Aorta (tissue), 5 donors: ENCODE data around the gene COL19A1. TPM values are rescaled to one million over a fixed set of nuclear protein-coding genes. Genes with fewer than 3 reads are reported as not detected.

Source experiments
- ATAC-seq: fragments of 200-7000 bp; cut with Tn5 transposase; one replicate; pipeline ENCODE4 v1.9.1; 2022; ENCODE audit warnings: moderate library complexity; ENCODE audit not compliant: low FRiP score
- DNase-seq, 2 donors: peaks; one replicate each; pipeline ENCODE4 v3.0.0-alpha.2; 2020
- H3K27ac ChIP-seq, 2 donors: one replicate each; pipeline ENCODE4 v1.5.1; 2013; ENCODE audit warnings: low read length in 2 of 2, mild to moderate bottlenecking in 2 of 2, moderate library complexity in 2 of 2, control low read depth in 1 of 2, inconsistent platforms in 1 of 2, low read depth in 1 of 2
- H3K27me3 ChIP-seq, 2 donors: one replicate each; pipeline ENCODE4 v1.6.1; 2013; ENCODE audit warnings: control low read depth in 1 of 2, low read length in 1 of 2, mild to moderate bottlenecking in 1 of 2, moderate library complexity in 1 of 2; ENCODE audit not compliant: insufficient read depth in 2 of 2, control insufficient read depth in 1 of 2
- H3K36me3 ChIP-seq, 2 donors: one replicate each; pipeline ENCODE4 v1.6.1; 2013; ENCODE audit warnings: control low read depth in 1 of 2, low read length in 1 of 2, mild to moderate bottlenecking in 1 of 2; ENCODE audit not compliant: insufficient read depth in 2 of 2, control insufficient read depth in 1 of 2
- H3K4me1 ChIP-seq, 2 donors: one replicate each; pipeline ENCODE4 v1.6.1; 2013; ENCODE audit warnings: low read length in 2 of 2, control low read depth in 1 of 2, mild to moderate bottlenecking in 1 of 2, moderate library complexity in 1 of 2; ENCODE audit not compliant: insufficient read depth in 2 of 2, control insufficient read depth in 1 of 2
- H3K4me3 ChIP-seq, 2 donors: one replicate each; pipeline ENCODE4 v1.5.1; 2013; ENCODE audit warnings: low read length in 2 of 2, control low read depth in 1 of 2, mild to moderate bottlenecking in 1 of 2
- H3K9me3 ChIP-seq: one replicate; pipeline ENCODE4 v1.6.1; 2013; ENCODE audit warnings: mild to moderate bottlenecking, low read length; ENCODE audit not compliant: control insufficient read depth
- WGBS, 2 donors: extraction: QIAGEN DNeasy Blood & Tissue Kit; methylation state at CpG; one replicate each; pipeline ENCODE4 v1.1.7; 2013; 5-methylcytosine and 5-hydroxymethylcytosine counted together
- intact Hi-C, 2 donors: fragments of 100-400 bp; cut with DNase I; formaldehyde crosslinking; loops; one replicate each; pipeline versions ENCODE4 v1.14.2 to v1.15.0; 2022
- polyA plus RNA-seq, 2 donors: library from polyadenylated mRNA; stranded (reverse); fragments of 200-250 nt; gene quantifications; one replicate each; pipeline ENCODE4 v1.2.3, GENCODE V29; 2013
- total RNA-seq, 2 donors: library from RNA; stranded (reverse); fragmentation: NEBNext Ultra II Directional; extraction: Animal tissue kit (Norgen Biotek cat#: 25700); gene quantifications; one replicate each; pipeline ENCODE4 v1.2.1, GENCODE V29; 2021
- donor health status: healthy with polysubstance abuse.
- donor health status: Bipolar disorder and iron deficiency.
- donor health status: DM: no; HTN: no; CAD: no.
- donor health status: DM: no; HTN: no; CAD: no.
- donor health status: DM: yes; HTN: yes; CAD: no.

The COL19A1 gene
- total and polyA plus RNA-seq, 4 donors: 0.42 to 1.8 TPM; not detected in 2

DNA sequence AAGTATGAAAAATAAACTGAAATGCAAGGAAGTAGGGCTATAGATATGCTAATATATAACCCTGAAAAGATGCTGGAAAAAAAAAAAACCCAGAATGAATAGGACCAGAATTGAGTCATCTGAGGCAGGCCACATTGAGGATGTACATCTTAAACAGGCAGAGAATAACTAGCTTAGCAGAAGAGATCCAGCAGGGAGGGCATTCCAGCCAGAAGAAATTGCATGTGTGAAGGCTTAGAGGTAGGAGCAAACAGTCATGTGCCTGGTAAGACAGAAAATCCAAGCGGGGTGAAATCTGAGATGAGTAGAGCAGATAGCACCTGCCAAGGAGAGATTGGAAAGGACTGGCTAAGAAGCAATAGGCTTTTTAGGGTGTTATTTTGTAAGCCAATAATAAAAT is 2.6 kb downstream of the COL19A1 start:
- H3K27me3 ChIP-seq: no peaks in the 10 kb centered on the region
- peaks cover under 1% of the 10 kb centered on the region for H3K9me3 ChIP-seq
- H3K36me3 ChIP-seq: no peaks in the 10 kb centered on the region
- DNase-seq (no peak), ATAC-seq (no peak)
- no peak overlapping the region for H3K27ac ChIP-seq
- H3K4me3 ChIP-seq: no peak overlapping the region
- intact Hi-C loops: loop anchor here in 1 of 2 donors (5.0 kb wide), 1 partner anchor 68 kb away; no protein-coding TSS in a partner anchor
- WGBS, 2 donors: 96 to 99% methylated on average over 1 of the region's 1 CpG
- no peaks in the 10 kb centered on the region for H3K4me1 ChIP-seq

DNA sequence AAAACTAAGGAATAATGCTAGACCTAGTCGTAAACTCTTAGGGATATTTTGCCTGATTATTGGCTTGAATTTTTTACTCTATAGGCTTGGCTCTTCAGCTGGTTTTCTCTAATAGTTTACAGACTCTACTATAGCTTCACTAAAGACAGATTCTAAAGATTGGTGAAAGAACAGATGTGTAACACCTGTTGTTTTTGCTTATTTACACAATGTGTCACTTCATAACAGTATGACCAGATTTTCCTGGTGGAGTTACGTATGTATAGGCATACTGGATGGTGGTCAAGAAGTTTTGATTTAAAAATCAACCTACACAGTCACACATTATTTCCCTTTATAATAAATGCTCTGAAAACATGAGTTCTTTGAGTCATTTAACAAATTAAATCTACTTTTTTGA is 4.8 kb downstream of the COL19A1 start:
- no peak for ATAC-seq
- Histone ChIP-seq H3K36me3 (no peaks in the 10 kb centered on the region), H3K9me3 (peaks cover 1% of the 10 kb centered on the region), H3K4me1 (no peaks in the 10 kb centered on the region), H3K27ac (no peak overlapping the region), H3K27me3 (no peaks in the 10 kb centered on the region), H3K4me3 (no peak overlapping the region)
- 95 to 98% methylated on average over 2 of the region's 2 CpGs for WGBS, 2 donors
- intact Hi-C loops: no loop called here
- DNase-seq: no peak

DNA sequence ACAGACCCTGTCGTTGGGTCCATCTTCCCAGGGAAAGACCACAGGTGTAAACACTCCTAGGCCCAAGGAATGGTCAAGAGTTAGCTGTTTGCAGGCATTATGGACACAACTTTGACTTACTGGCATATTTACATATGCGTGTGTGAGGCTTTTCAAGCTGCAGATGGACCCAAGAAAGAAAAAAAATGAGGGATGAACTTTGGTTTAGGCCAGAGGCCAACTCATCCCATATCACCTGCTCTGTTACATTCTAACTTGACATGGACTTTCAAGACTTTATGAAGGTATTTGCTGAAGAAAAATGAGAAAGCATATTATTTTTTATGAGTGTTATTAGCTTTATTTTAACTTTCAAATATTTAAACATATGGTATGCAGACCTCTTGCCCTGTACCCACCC is 6.9 kb downstream of the COL19A1 start:
- no peak overlapping the region for H3K4me3 ChIP-seq
- H3K9me3 ChIP-seq: peaks cover 1% of the 10 kb centered on the region
- DNase-seq (no peak), ATAC-seq (no peak)
- no peak overlapping the region for H3K27ac ChIP-seq
- H3K4me1 ChIP-seq: no peaks in the 10 kb centered on the region
- H3K36me3 ChIP-seq: no peaks in the 10 kb centered on the region
- intact Hi-C loops: no loop called here
- 83 to 90% methylated on average over 2 of the region's 2 CpGs for WGBS, 2 donors
- no peaks in the 10 kb centered on the region for H3K27me3 ChIP-seq

DNA sequence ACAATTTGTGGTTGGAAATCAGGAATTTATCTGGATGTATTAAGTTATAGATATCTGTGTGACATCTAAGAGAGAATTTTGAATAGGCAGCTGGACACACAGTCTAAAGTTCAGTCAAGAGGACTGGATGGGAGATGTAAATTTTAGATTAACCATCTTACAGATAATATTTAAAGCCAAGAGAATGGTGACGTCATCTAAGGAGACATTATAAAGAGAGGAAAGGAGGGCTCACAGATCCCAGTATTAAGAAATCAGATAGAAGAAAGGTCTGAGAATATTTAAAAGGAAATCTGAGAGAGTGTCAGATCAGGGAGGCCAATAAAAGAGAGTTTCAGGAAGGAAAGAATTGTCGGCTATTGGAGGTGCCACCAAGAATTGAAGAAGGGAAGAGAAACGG is 9.4 kb downstream of the COL19A1 start:
- H3K4me3 ChIP-seq: no peak overlapping the region
- intact Hi-C loops: no loop called here
- no peaks in the 10 kb centered on the region for H3K4me1 ChIP-seq
- no peak overlapping the region for H3K27ac ChIP-seq
- DNase-seq (no peak), ATAC-seq (no peak)
- no peaks in the 10 kb centered on the region for H3K27me3 ChIP-seq
- no peaks in the 10 kb centered on the region for H3K36me3 ChIP-seq
- H3K9me3 ChIP-seq: peaks cover 1% of the 10 kb centered on the region
- 90 to 91% methylated on average over 3 of the region's 3 CpGs for WGBS, 2 donors

DNA sequence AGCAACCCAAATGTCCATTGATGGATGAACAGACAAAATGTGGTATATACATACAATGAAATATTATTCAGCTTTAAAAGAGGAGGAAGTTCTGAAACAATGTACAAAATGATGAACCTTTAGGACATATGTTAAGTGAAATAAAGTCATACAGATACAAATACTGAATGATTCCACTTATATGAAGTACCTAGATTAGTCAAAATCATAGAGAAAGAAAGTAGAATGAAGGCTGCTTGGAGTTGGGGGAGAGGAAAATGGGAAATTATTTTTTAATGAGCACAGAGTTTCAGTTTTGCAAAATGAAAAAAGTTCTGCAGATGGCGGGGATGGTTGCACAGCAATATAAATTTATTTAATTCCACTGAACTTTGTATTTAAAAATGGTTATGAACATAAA is 12.4 kb downstream of the COL19A1 start:
- H3K9me3 ChIP-seq: peaks cover 1% of the 10 kb centered on the region
- H3K4me3 ChIP-seq: no peak overlapping the region
- DNase-seq (no peak), ATAC-seq (no peak)
- no peak overlapping the region for H3K27ac ChIP-seq
- WGBS, 2 donors: 98% methylated on average over 1 of the region's 1 CpG
- intact Hi-C loops: no loop called here
- H3K36me3 ChIP-seq: no peaks in the 10 kb centered on the region
- no peaks in the 10 kb centered on the region for H3K27me3 ChIP-seq
- H3K4me1 ChIP-seq: no peaks in the 10 kb centered on the region

DNA sequence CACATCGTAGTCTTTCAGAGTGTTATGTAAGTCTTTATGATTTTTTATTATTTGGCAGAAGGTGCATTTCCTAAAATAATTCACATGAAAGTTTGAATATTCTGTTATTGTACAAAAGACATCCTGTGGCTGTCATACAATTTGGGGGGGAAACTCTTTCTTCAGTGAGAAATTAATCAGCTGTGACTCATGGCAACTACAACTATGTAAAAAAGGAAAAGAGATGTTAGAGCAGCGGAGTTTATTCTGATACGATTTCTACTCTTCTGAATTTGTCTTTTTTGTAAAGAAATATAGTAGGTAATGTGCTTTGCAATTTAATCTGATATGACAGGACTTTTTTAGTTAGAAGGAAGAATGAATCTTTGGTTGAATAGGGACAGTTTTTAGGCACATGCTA is 14.2 kb downstream of the COL19A1 start:
- no peaks in the 10 kb centered on the region for H3K4me1 ChIP-seq
- no peak for ATAC-seq
- H3K9me3 ChIP-seq: no peaks in the 10 kb centered on the region
- H3K4me3 ChIP-seq: no peak overlapping the region
- 71 to 81% methylated on average over 3 of the region's 3 CpGs for WGBS, 2 donors
- H3K27me3 ChIP-seq: no peaks in the 10 kb centered on the region
- no peak overlapping the region for H3K27ac ChIP-seq
- H3K36me3 ChIP-seq: no peaks in the 10 kb centered on the region
- no peak for DNase-seq
- intact Hi-C loops: no loop called here

DNA sequence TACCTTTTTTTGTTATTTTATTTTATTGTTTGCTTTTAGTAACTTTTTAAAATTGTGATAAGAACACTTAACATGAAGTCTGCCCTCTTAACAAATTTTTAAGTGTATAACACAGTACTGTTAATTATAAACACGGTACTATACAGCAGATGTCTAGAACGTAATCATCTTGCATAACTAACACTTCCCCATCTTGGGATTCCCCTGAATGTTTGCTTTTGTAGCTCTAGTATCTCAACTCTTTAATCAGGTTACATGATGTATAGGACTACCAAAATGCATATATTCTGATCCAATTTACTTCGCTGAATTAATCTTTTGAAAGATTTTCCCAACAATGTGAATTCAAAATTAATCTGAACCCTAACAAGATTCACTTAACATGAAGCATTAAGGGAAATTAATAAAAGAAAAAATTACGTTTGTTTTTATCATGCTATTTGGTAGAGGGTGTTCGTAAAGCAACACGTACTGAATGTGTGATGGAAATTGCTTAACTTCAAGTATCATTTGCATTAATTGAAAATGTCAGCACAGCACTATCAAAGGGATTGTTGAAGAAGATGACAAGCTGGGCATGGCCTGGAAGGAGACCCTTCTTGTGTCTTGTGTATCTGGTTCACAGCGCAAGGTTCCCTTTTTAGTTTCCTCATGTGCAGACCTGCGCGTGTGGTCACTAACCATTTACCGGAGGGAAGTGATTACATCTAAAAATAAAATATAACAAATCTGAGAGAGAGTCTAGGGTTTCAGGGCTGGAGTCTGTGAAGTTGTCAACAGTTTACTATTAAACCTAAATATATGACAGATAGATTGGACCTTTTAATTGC is 15.2 kb downstream of the COL19A1 start:
- WGBS, 2 donors: 93 to 96% methylated on average over 10 of the region's 10 CpGs
- Histone ChIP-seq H3K4me3 (no peak overlapping the region), H3K9me3 (no peaks in the 10 kb centered on the region), H3K36me3 (no peaks in the 10 kb centered on the region), H3K4me1 (no peaks in the 10 kb centered on the region), H3K27ac (no peak overlapping the region), H3K27me3 (no peaks in the 10 kb centered on the region)
- ATAC-seq (no peak), DNase-seq (no peak)
- intact Hi-C loops: no loop called here

DNA sequence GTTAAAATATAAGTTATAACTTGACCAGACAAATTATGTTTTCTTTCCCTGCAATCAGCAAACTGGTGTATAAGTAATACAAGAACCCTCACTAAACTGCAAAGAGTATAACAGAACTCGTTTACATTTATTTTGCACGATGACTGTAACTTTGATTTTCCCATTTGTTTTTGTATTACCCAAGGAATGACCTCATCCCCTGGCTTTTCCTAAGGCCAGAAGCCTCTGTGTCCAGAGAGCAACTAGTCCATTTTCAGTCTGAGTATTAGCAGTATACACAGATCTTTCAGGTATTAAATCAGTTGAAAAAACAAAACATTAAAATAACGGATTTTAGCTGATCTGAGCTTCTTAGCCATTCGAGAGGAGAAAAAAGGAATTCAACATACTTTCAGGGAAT is 17.2 kb downstream of the COL19A1 start:
- Histone ChIP-seq H3K27ac (no peak overlapping the region), H3K9me3 (no peaks in the 10 kb centered on the region), H3K27me3 (no peaks in the 10 kb centered on the region), H3K4me1 (no peaks in the 10 kb centered on the region), H3K4me3 (no peak overlapping the region), H3K36me3 (no peaks in the 10 kb centered on the region)
- 18 to 22% methylated on average over 4 of the region's 4 CpGs for WGBS, 2 donors
- intact Hi-C loops: no loop called here
- no peak for ATAC-seq
- no peak for DNase-seq

DNA sequence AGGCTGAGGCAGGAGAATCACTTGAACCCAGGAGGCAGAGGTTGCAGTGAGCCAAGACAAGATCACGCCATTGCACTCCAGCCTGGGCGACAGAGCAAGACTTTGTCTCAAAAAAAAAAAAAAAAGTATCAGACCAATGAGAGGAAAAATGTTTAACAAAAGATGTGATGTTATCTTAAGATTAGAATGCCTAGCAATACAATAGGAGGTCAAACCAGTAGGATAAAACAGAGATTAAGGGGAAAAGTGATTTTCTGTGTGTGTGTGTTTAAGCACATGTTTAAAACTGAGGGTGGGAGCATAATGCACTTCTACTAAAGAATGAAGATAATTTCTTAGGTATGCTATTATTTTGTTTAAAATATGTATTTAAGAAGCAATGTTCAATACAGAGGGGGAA is 17.9 kb downstream of the COL19A1 start:
- DNase-seq (no peak), ATAC-seq (no peak)
- no peak overlapping the region for H3K4me3 ChIP-seq
- intact Hi-C loops: no loop called here
- H3K4me1 ChIP-seq: no peaks in the 10 kb centered on the region
- H3K27me3 ChIP-seq: no peaks in the 10 kb centered on the region
- 92 to 96% methylated on average over 2 of the region's 2 CpGs for WGBS, 2 donors
- no peaks in the 10 kb centered on the region for H3K36me3 ChIP-seq
- no peak overlapping the region for H3K27ac ChIP-seq
- H3K9me3 ChIP-seq: no peaks in the 10 kb centered on the region
